ENCODE data around the gene CCBE1.
A peak's percentile ranks its signal among the peaks of the same experiment; 100 is the strongest.

DNA sequence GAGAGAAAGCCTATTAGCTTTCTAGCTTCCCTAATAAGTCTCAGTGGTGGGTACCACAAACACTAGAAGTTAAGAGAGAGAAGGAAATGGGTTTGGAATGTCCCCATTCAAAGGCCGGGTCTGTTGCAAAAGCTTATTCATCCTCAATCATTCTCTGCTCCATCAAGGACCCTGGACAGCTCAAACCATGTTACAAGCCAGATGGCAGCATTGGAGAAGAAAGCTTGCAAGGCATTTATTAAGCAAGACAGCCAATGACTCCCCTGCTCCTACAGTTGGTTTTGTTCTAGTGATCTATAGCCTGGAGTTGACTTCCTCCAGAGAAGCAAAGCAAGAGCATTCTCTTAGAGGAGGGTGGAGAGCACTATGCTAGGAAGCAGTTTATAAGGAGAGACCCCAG lies 251.2 kb downstream of the CCBE1 start:
- TF ChIP-seq, protein P1, sequence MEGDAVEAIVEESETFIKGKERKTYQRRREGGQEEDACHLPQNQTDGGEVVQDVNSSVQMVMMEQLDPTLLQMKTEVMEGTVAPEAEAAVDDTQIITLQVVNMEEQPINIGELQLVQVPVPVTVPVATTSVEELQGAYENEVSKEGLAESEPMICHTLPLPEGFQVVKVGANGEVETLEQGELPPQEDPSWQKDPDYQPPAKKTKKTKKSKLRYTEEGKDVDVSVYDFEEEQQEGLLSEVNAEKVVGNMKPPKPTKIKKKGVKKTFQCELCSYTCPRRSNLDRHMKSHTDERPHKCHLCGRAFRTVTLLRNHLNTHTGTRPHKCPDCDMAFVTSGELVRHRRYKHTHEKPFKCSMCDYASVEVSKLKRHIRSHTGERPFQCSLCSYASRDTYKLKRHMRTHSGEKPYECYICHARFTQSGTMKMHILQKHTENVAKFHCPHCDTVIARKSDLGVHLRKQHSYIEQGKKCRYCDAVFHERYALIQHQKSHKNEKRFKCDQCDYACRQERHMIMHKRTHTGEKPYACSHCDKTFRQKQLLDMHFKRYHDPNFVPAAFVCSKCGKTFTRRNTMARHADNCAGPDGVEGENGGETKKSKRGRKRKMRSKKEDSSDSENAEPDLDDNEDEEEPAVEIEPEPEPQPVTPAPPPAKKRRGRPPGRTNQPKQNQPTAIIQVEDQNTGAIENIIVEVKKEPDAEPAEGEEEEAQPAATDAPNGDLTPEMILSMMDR (IDR thresholded peaks at IDR 0.05; ENCODE audit: insufficient read depth, low read length): no peak
- TF ChIP-seq, protein P2, sequence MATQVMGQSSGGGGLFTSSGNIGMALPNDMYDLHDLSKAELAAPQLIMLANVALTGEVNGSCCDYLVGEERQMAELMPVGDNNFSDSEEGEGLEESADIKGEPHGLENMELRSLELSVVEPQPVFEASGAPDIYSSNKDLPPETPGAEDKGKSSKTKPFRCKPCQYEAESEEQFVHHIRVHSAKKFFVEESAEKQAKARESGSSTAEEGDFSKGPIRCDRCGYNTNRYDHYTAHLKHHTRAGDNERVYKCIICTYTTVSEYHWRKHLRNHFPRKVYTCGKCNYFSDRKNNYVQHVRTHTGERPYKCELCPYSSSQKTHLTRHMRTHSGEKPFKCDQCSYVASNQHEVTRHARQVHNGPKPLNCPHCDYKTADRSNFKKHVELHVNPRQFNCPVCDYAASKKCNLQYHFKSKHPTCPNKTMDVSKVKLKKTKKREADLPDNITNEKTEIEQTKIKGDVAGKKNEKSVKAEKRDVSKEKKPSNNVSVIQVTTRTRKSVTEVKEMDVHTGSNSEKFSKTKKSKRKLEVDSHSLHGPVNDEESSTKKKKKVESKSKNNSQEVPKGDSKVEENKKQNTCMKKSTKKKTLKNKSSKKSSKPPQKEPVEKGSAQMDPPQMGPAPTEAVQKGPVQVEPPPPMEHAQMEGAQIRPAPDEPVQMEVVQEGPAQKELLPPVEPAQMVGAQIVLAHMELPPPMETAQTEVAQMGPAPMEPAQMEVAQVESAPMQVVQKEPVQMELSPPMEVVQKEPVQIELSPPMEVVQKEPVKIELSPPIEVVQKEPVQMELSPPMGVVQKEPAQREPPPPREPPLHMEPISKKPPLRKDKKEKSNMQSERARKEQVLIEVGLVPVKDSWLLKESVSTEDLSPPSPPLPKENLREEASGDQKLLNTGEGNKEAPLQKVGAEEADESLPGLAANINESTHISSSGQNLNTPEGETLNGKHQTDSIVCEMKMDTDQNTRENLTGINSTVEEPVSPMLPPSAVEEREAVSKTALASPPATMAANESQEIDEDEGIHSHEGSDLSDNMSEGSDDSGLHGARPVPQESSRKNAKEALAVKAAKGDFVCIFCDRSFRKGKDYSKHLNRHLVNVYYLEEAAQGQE (IDR thresholded peaks at IDR 0.05; ENCODE audit: insufficient replicate concordance, low read depth): peak; percentile 90
- TF ChIP-seq POLR2AphosphoS5 (IDR thresholded peaks at IDR 0.05; ENCODE audit: low read depth): no peak
- TF ChIP-seq GABPA (IDR thresholded peaks at IDR 0.05; ENCODE audit: low read depth): no peak

Measured in HL-60 (cell line).